ENCODE data around the gene AKAP8.
A peak's percentile ranks its signal among the peaks of the same experiment; 100 is the strongest.

AKAP8 gene

GRCh38 chr19:15331419-15332310 lies 47.9 kb downstream of the AKAP8 start:
- peaks cover 57% of the 10 kb centered on the region for H4K20me1 ChIP-seq (ENCODE audit: insufficient read depth, low read length)
- peaks cover 92% of the 10 kb centered on the region for H3K79me2 ChIP-seq (ENCODE audit: low read length)
- H3K9me3 ChIP-seq (ENCODE audit: insufficient read depth, low read length) = no peaks in the 10 kb centered on the region
- H3K36me3 ChIP-seq (replicated peaks; ENCODE audit: low read depth, low read length) = peaks cover 39% of the 10 kb centered on the region
- H3K4me2 ChIP-seq (ENCODE audit: low read length) = peak overlapping the region; percentile 95
- no peak overlapping the region for H2AFZ ChIP-seq (ENCODE audit: low read depth, low read length)
- peak overlapping the region; percentile 77 for H3K27ac ChIP-seq (ENCODE audit: low read length)
- H3K4me1 ChIP-seq (ENCODE audit: low read length) = peaks cover 49% of the 10 kb centered on the region
- no peaks in the 10 kb centered on the region for H3K27me3 ChIP-seq (ENCODE audit: low read depth, low read length)
- peak overlapping the region; percentile 85 for H3K4me3 ChIP-seq (ENCODE audit: low read length)
- peak overlapping the region; percentile 92 for H3K9ac ChIP-seq (ENCODE audit: low read length)
- TF ChIP-seq EZH2phosphoT487 (IDR thresholded peaks at IDR 0.05; ENCODE audit: low read depth) (no peak), CTCF (IDR thresholded peaks at IDR 0.05; ENCODE audit: low read depth, low read length) (no peak)

GRCh38 chr19:15330801-15331418 lies 48.7 kb downstream of the AKAP8 start:
- Histone ChIP-seq H3K9ac (ENCODE audit: low read length) (peak overlapping the region; percentile 92), H3K27ac (ENCODE audit: low read length) (peak overlapping the region; percentile 73), H3K4me3 (ENCODE audit: low read length) (peak overlapping the region; percentile 85), H4K20me1 (ENCODE audit: insufficient read depth, low read length) (peaks cover 59% of the 10 kb centered on the region), H3K9me3 (ENCODE audit: insufficient read depth, low read length) (no peaks in the 10 kb centered on the region), H3K4me1 (ENCODE audit: low read length) (peaks cover 52% of the 10 kb centered on the region), H3K4me2 (ENCODE audit: low read length) (peak overlapping the region; percentile 95), H3K27me3 (ENCODE audit: low read depth, low read length) (no peaks in the 10 kb centered on the region), H3K79me2 (ENCODE audit: low read length) (peaks cover 92% of the 10 kb centered on the region), H3K36me3 (replicated peaks; ENCODE audit: low read depth, low read length) (peaks cover 31% of the 10 kb centered on the region), H2AFZ (ENCODE audit: low read depth, low read length) (no peak overlapping the region)
- TF ChIP-seq CTCF (IDR thresholded peaks at IDR 0.05; ENCODE audit: low read depth, low read length) (no peak), EZH2phosphoT487 (IDR thresholded peaks at IDR 0.05; ENCODE audit: low read depth) (no peak)

GRCh38 chr19:15328312-15328711 lies 51.3 kb downstream of the AKAP8 start:
- Histone ChIP-seq H3K4me1 (ENCODE audit: low read length) (peaks cover 65% of the 10 kb centered on the region), H3K4me3 (ENCODE audit: low read length) (no peak overlapping the region), H3K36me3 (replicated peaks; ENCODE audit: low read depth, low read length) (peaks cover 25% of the 10 kb centered on the region), H3K79me2 (ENCODE audit: low read length) (peaks cover 100% of the 10 kb centered on the region), H4K20me1 (ENCODE audit: insufficient read depth, low read length) (peaks cover 82% of the 10 kb centered on the region), H3K9ac (ENCODE audit: low read length) (no peak overlapping the region), H3K27me3 (ENCODE audit: low read depth, low read length) (no peaks in the 10 kb centered on the region), H3K9me3 (ENCODE audit: insufficient read depth, low read length) (no peaks in the 10 kb centered on the region), H3K27ac (ENCODE audit: low read length) (no peak overlapping the region), H2AFZ (ENCODE audit: low read depth, low read length) (no peak overlapping the region), H3K4me2 (ENCODE audit: low read length) (0 out of 2 replicates have a peak overlapping the region, but pooled peaks have one; percentile 21)
- TF ChIP-seq CTCF (IDR thresholded peaks at IDR 0.05; ENCODE audit: low read depth, low read length) = no peak
- TF ChIP-seq EZH2phosphoT487 (IDR thresholded peaks at IDR 0.05; ENCODE audit: low read depth) = no peak
